Bronchial epithelial cell (primary cell): Measurements from ENCODE around the gene POLN. TPM values are rescaled to one million over a fixed set of nuclear protein-coding genes. Genes with fewer than 3 reads are reported as not detected.

Source experiments
- DNase-seq: peaks from one replicate; pipeline ENCODE4 v3.0.0-alpha.2; 2010; ENCODE audit warnings: low read depth
- FAIRE-seq: peaks from 2 replicates; lab custom pipeline; 2011; peaks lifted over from hg19 to GRCh38; lab: Jason Lieb, UNC
- H3K27me3 ChIP-seq: 2 replicates; pipeline ENCODE4 v1.5.1; 2011; ENCODE audit warnings: low read length; ENCODE audit not compliant: control insufficient read depth, insufficient read depth
- H3K36me3 ChIP-seq: 2 replicates; pipeline ENCODE4 v1.5.1; 2011; ENCODE audit warnings: low read length; ENCODE audit not compliant: control insufficient read depth, insufficient read depth
- H3K4me3 ChIP-seq: 2 replicates; pipeline ENCODE4 v1.5.1; 2011; ENCODE audit warnings: mild to moderate bottlenecking, low read depth, low read length, control low read depth
- CTCF ChIP-seq: IDR thresholded peaks from 2 replicates; pipeline ENCODE4 v1.5.1; 2011; ENCODE audit warnings: mild to moderate bottlenecking, moderate library complexity, low read length, control low read depth, inconsistent platforms; ENCODE audit not compliant: insufficient read depth, severe bottlenecking
- total RNA-seq: library from RNA; depleted of rRNA; stranded (reverse); fragments of >200 nt; gene quantifications from 2 replicates; pipeline ENCODE4 v1.2.1, GENCODE V29; 2014

The POLN gene
- total RNA-seq, 1 donor from 2014 or later, result 1.6 TPM

- H3K36me3 ChIP-seq, result no peaks in the 10 kb centered on the region
- TF ChIP-seq CTCF, result no peak
- DNase-seq (no peak), FAIRE-seq (no peak)
- H3K27me3 ChIP-seq, result no peaks in the 10 kb centered on the region
- no peak overlapping the region for H3K4me3 ChIP-seq
Observed at GRCh38 chr4:2049381-2049780, 192.5 kb downstream of the POLN start.

- Histone ChIP-seq H3K4me3 (no peak overlapping the region), H3K36me3 (no peaks in the 10 kb centered on the region), H3K27me3 (no peaks in the 10 kb centered on the region)
- no peak for TF ChIP-seq CTCF
- DNase-seq, result no peak
- FAIRE-seq, result no peak
Observed at GRCh38 chr4:2048831-2049230, 193.1 kb downstream of the POLN start.

GRCh38 chr4:2047781-2048581 is 193.9 kb downstream of the POLN start:
- TF ChIP-seq CTCF, result no peak
- no peak for FAIRE-seq

GRCh38 chr4:2047031-2047660 is 194.8 kb downstream of the POLN start:
- H3K4me3 ChIP-seq, result no peak overlapping the region
- FAIRE-seq (no peak), DNase-seq (no peak)
- H3K36me3 ChIP-seq, result no peaks in the 10 kb centered on the region
- H3K27me3 ChIP-seq, result no peaks in the 10 kb centered on the region
- TF ChIP-seq CTCF, result no peak

More at GRCh38 chr4:2047781-2048581, 193.9 kb downstream of the POLN start:
- no peaks in the 10 kb centered on the region for H3K27me3 ChIP-seq
- no peak overlapping the region for H3K4me3 ChIP-seq
- no peaks in the 10 kb centered on the region for H3K36me3 ChIP-seq
- DNase-seq, result no peak

- no peaks in the 10 kb centered on the region for H3K36me3 ChIP-seq
- no peak for TF ChIP-seq CTCF
- H3K4me3 ChIP-seq, result no peak overlapping the region
- H3K27me3 ChIP-seq, result peaks cover 5% of the 10 kb centered on the region
- no peak for DNase-seq
- FAIRE-seq, result no peak
Observed at GRCh38 chr4:2046031-2046961, 195.6 kb downstream of the POLN start.
